HG03060 (cell line): ENCODE results near the gene SPATS2L.

Source experiments
- ATAC-seq: cut with Tn5 transposase; IDR thresholded peaks from one replicate; pipeline ENCODE4 v1.9.1; 2021; ENCODE audit warnings: low read depth, moderate number of reproducible peaks; ENCODE audit not compliant: unreplicated experiment

SPATS2L gene

GRCh38 chr2:200288670-200289429, 17.6 kb upstream of the SPATS2L start:
- no peak for ATAC-seq

GRCh38 chr2:200296118-200296517, 10.4 kb upstream of the SPATS2L start:
- no peak for ATAC-seq

DNA sequence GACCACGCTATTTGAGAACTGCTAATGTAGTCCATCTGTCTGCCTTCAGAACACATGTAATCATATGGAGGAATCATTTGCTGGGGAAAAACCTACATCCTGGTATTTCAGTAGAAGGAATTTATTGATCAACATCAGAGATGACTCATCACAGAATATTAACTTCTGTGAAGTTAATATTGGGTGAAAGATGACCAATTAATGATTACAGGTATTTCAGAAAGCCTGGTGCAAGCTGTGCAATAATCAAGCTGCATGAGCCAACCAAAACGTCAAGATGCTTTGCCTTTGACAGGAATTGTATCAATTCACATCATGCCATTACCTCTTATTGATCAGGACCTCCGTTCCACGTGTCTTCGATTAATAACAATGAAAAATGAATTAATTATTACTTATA, 9.4 kb upstream of the SPATS2L start:
- ATAC-seq: no peak

DNA sequence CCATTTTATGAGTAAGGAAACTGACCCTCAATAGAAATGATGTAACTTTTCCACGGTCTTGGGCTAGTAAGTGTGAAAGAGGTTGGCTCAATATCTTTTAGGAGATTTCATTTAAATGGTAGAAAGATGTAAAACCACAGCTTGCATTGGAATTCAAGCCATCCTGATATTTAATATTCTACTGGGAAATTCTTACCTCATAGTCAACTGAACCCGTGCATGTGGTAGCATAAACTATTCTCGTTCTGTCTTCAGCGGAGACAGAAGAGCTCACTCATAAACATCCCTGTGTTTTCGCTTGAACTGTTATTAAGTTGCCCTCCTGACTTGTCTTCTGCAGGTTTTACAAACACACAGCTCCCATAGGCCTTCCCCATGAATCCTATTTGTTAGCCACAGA, 8.5 kb upstream of the SPATS2L start:
- ATAC-seq: no peak

- no peak for ATAC-seq
Observed at GRCh38 chr2:200298816-200299215, 7.7 kb upstream of the SPATS2L start.

DNA sequence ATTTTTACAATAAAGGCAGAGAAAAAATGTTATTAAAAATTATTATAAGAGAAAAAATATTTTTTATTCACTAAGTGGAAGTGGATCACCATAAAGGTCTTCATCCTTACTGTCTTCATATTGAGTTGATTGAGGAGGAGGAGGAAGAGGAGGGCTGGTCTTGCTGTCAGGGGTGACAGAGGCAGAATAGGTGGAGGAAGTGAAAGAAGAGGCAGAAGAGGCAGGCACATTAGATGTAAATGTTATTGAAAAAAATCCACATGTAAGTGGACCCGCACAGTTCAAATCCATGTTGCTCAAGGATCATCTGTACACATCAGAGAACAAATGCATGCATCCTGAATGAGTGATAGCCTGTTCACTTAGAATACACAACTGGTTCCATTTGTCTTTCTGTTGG, 6.4 kb upstream of the SPATS2L start:
- ATAC-seq: no peak

DNA sequence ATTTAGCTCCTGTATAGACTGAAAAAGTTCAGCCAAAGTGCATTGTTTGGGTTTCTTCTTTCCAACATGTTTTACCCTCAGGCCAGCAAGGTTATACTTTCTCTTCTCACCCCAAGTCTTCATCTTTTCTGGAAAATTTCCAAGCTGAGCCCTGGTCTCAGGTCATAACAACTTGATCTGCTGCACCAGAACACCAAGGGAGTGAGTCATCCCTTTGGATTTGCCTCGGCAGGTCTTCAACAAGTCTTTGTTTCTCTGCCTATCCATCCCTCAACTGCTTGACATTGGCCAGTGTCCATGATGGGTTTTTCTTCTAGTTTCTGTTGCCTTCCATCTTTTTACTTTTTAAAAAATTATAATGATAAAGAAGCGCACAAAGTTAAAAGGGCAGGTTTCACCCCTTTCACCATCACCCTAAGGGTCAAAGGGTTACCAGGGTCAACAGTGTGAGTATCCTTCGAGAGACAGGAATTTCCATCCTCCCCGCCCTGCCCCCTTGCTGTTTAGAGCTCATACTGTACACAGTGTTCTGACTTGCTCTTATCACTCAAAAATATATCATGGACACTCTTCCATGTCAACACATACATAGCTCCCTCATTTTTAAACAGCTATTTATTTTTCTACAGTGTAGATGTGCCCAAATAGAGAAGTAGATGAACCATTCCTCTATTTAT, 5.7 kb upstream of the SPATS2L start:
- no peak for ATAC-seq

GRCh38 chr2:200301953-200302858, 4.3 kb upstream of the SPATS2L start:
- no peak for ATAC-seq

- ATAC-seq: no peak
Observed at GRCh38 chr2:200302940-200303727, 3.4 kb upstream of the SPATS2L start.

DNA sequence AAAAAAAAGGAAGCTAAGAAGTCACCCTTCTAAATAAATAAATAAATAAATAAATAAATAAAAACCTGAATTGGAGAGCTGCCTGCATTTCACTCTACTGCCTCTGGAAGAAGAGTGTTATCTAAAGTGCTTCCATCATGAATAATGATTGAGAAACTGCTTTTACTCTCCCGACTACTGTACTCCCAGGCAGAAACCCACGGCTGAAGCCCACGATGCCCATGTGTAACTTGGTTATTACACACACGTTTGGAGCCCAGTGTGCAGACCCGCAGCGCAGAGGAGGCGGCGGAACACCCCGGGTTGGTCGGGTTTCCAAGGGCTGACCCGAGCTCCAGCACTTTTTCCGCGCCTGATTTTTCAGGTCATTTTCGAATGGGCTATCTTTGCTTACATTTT, 697 bp upstream of the SPATS2L start:
- no peak for ATAC-seq

GRCh38 chr2:200306931-200307723, 634 bp downstream of the SPATS2L start:
- no peak for ATAC-seq

GRCh38 chr2:200307724-200308545, 1.4 kb downstream of the SPATS2L start:
- no peak for ATAC-seq

DNA sequence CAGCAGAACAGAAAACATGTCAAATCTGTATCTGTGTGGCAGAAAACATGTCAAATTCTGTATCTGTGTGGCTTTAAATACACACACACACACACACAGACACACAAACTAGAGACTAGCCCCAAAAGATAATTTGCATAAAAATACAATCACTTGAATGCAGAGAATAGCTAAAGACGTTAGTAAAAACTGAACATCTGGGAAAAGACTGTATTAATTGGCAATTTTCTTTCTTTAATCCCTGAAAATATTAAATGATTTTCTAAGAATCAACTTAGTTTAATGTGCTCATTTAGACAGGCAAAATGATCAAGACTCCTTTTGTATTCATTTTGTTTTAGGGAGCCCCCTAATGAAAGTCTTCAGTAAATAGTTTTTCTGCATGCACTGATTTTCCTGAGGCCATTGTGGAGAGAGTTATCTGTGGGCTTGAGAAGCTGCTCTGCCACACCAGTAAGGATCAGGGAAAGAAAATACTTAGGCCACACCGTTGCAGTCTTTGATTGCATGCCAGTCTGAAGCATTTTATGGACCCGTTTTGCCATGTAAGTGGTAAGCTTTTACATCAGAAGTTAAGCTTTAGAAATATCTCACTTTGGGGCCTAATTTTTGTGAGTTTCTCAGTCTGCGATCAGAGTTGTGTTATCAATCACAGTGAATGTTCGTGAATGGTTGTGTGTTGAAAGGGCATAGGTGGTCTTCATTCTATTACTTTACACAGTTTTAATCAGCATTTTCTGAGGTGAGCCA, 2.2 kb downstream of the SPATS2L start:
- ATAC-seq: no peak

- no peak for ATAC-seq
Observed at GRCh38 chr2:200309296-200310049, 3.0 kb downstream of the SPATS2L start.

GRCh38 chr2:200310545-200310971, 4.1 kb downstream of the SPATS2L start:
- no peak for ATAC-seq

- no peak for ATAC-seq
Observed at GRCh38 chr2:200311139-200311538, 4.6 kb downstream of the SPATS2L start.

GRCh38 chr2:200314976-200315567, 8.6 kb downstream of the SPATS2L start:
- no peak for ATAC-seq
